ENCODE measurements around the gene COX18.

Gene COX18

GRCh38 chr4:73066928-73067327 is 2.6 kb downstream of the COX18 start (continued):
- TF ChIP-seq ZNF70 (CRISPR knock-in tag; IDR thresholded peaks at IDR 0.05) (no peak), ZFP30 (CRISPR knock-in tag; IDR thresholded peaks at IDR 0.05) (no peak), PATZ1 (CRISPR knock-in tag; IDR thresholded peaks at IDR 0.05; ENCODE audit: borderline replicate concordance) (no peak)

GRCh38 chr4:73066445-73066844 is 3.1 kb downstream of the COX18 start:
- no peak for TF ChIP-seq ZNF565 (CRISPR knock-in tag; conservative IDR thresholded peaks at IDR 0.05; ENCODE audit: low read depth)
- no peak for TF ChIP-seq CSRNP3 (CRISPR knock-in tag; IDR thresholded peaks at IDR 0.05)
- TF ChIP-seq CSDC2 (CRISPR knock-in tag; IDR thresholded peaks at IDR 0.05): no peak
- ATAC-seq: no peak

GRCh38 chr4:73064536-73064935 is 5.0 kb downstream of the COX18 start:
- ATAC-seq: no peak
- TF ChIP-seq ISL1 (CRISPR knock-in tag; IDR thresholded peaks at IDR 0.05): no peak
- TF ChIP-seq BACH2 (CRISPR knock-in tag; IDR thresholded peaks at IDR 0.05; ENCODE audit: borderline replicate concordance): no peak
- TF ChIP-seq TCF4 (CRISPR knock-in tag; IDR thresholded peaks at IDR 0.05; ENCODE audit: borderline replicate concordance): no peak
- TF ChIP-seq PPARA (CRISPR knock-in tag; IDR thresholded peaks at IDR 0.05; ENCODE audit: borderline replicate concordance): no peak

GRCh38 chr4:73055241-73055897 is 14.1 kb downstream of the COX18 start:
- ATAC-seq: no peak
- TF ChIP-seq ZNF8 (CRISPR knock-in tag; IDR thresholded peaks at IDR 0.05) (no peak), RARB (CRISPR knock-in tag; IDR thresholded peaks at IDR 0.05) (no peak), PPARA (CRISPR knock-in tag; IDR thresholded peaks at IDR 0.05; ENCODE audit: borderline replicate concordance) (no peak), POU6F1 (CRISPR knock-in tag; IDR thresholded peaks at IDR 0.05; ENCODE audit: borderline replicate concordance, low read depth) (no peak), CSDC2 (CRISPR knock-in tag; IDR thresholded peaks at IDR 0.05) (no peak), ESRRG (CRISPR knock-in tag; IDR thresholded peaks at IDR 0.05) (no peak), PATZ1 (CRISPR knock-in tag; IDR thresholded peaks at IDR 0.05; ENCODE audit: borderline replicate concordance) (no peak), TCF4 (CRISPR knock-in tag; IDR thresholded peaks at IDR 0.05; ENCODE audit: borderline replicate concordance) (no peak), CSRNP3 (CRISPR knock-in tag; IDR thresholded peaks at IDR 0.05) (no peak), ZNF70 (CRISPR knock-in tag; IDR thresholded peaks at IDR 0.05) (no peak), ARNTL (CRISPR knock-in tag; IDR thresholded peaks at IDR 0.05; ENCODE audit: borderline replicate concordance, low read depth) (no peak), TOX (CRISPR knock-in tag; IDR thresholded peaks at IDR 0.05; ENCODE audit: borderline replicate concordance) (no peak), OSR1 (CRISPR knock-in tag; IDR thresholded peaks at IDR 0.05) (no peak), ISL1 (CRISPR knock-in tag; IDR thresholded peaks at IDR 0.05) (no peak), SNAI2 (CRISPR knock-in tag; IDR thresholded peaks at IDR 0.05) (no peak), GLIS3 (CRISPR knock-in tag; IDR thresholded peaks at IDR 0.05) (no peak)

All from SK-N-SH treated with all-trans-retinoic acid at 6 μM for 48 hours (cell line).